Measurements from ENCODE around the gene CIRBP.
"Not testable (repeated sequence)": the region's sequence is repeated elsewhere in the genome, so short reads cannot be mapped to it uniquely, and the experiment has no call there.

CIRBP gene

DNA sequence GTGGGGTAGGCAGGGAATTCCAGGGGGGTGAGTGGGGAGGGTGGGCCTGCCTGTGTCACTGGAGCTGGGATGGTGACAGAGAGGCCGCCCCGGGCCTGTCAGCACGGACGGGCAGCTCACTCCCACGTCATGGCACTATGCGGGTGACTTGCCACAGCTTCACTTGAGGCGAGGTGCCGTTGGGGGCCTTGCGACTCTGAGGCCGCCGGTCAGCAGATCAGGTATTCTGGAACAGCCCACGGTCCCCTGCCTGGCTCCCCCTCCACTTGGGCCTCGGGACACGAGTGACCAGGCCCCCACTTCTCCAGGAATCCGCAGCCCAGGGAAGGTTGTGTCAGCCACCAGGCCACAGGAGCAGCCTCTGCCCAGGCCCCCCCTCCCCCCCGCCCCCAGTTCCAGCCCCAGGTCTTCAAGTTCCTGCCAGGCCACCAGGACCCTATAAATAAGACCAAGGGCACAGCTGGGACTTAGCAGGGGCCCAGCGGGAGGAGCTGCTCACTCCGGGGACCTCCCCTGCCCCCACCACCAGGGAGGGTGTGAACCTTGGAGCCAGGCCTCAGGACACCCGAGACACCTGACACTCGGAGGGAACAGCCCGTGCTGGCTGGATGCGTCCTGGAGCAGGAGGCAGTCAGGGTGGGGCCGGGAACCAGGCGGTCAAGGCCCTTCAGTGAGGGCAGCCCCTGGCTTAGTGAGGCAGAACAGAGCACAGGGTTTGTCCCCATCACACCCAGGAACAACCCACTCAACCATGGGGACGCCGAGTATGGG, 23.5 kb upstream of the CIRBP start:
- no peak for DNase-seq

GRCh38 chr19:1246265-1247087, 22.7 kb upstream of the CIRBP start:
- DNase-seq: not testable (repeated sequence)

DNA sequence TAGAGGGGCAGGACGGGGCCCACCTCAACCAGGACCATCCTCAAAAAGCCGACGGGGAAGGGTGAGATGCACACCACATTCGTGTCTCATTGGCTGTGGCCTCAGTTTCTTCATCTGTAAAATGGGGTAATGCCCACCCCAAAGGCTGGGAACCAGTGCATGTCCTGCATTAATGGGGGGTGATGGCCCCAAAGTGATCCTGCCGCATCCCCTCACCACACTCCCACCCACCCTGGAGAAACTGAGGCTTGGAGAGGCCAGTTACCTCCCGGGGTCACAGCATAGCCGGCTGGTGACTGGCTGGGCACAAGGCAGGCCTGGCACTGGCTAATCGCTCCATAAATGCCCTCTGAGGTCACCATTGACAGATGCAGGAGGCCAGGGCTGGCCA, 21.4 kb upstream of the CIRBP start:
- no peak for DNase-seq

DNA sequence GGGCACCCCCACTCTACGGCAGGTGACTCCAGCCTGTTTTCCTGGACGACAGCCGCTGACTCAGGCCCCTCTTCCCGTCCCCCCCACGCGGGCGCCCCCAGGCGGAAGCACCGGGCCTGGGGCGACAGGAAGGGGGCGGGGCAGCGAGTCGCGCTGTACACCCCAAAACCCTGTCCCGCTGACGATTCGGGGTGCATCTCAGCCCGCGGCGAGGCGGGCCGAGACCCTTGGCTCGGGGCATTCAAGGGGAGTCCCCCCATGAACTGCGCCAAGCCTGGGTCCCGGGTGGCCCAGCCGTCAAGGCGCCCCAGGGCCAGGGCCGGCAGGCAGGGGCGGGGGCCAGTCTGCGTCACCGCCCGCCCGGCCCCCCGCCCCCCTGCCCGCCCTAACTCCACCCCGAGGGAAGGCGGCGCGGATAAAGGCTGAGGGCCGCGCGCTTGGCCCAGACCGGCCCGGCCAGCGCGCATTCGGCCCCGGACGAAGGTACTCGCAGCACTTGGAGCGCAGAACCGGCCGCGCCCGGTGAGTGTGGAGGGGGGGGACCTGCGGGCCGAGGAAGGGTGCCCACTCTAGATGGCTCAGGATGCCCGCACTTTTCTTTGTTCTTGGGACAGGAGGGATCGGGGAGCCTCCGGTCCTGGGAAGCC, 20.9 kb upstream of the CIRBP start, which contains the start of gene MIDN:
MIDN (plus strand) TSS at position 445 of the 647 bp plus-strand sequence. CDS start 1,714 bp downstream, outside the sequence.
- DNase-seq: peak; percentile 78 to 86

- DNase-seq: peak; percentile 71 to 82
These were observed 20.3 kb upstream of the CIRBP start for GRCh38 chr19:1248786-1249297.

DNA sequence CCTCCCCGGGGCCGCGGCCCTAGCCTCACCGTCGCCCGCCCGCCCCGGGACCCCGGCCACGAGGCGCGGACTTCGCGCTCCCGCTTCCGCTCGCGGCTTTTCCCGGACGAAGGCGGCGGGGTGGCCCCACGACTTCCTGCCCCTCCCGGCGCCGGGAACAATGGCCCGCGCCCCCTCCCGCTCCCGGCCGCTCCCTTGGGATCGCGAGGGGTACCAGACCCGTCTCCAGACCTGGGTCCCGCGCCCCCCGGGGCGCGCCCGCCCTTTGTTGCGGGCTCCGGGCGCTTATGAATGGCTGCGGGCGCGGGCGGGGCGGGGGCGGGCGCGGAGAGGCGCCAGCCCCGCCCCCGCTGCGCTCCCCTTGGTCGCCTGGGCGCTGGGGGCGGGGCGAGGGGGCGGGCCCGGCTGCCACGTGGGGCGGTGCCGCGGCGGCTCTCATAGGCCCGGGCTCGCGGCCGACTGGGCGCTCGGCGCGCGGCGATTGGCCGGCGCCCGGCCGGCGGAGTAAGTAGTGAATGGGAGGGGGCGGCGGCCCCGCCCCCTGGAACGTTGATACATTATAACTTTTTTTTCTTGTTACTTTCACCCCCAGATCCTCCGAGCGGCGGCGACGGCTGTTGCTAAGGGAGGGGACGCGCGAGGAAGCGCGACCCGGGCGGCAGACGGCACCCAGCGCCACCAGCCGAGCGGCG, 19.7 kb upstream of the CIRBP start:
- DNase-seq: peak; percentile 92 to 95

DNA sequence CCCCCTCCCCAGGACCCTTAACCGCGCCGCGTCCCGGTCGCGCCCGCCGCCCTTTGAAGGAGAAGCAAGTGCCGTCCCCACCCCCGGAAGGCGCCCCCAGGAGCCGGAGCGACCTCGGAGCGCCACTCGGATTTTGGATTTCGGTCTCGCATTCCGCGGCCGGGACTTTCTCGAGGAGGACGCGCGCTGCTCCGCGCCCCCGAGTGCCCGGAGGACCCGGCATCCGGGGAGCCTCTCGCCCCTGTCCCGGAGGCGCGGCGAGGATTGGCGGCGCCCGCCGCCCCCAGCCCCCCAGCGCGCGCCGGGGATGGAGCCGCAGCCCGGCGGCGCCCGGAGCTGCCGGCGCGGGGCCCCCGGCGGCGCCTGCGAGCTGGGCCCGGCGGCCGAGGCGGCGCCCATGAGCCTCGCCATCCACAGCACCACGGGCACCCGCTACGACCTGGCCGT, 19.1 kb upstream of the CIRBP start:
- DNase-seq: no peak

GRCh38 chr19:1250437-1251260, 18.5 kb upstream of the CIRBP start:
- no peak for DNase-seq

GRCh38 chr19:1251330-1252220, 17.6 kb upstream of the CIRBP start:
- DNase-seq: peak; percentile 92 to 95

- DNase-seq: peak; percentile 90 to 94
These were observed 16.8 kb upstream of the CIRBP start for GRCh38 chr19:1252221-1252820.

DNA sequence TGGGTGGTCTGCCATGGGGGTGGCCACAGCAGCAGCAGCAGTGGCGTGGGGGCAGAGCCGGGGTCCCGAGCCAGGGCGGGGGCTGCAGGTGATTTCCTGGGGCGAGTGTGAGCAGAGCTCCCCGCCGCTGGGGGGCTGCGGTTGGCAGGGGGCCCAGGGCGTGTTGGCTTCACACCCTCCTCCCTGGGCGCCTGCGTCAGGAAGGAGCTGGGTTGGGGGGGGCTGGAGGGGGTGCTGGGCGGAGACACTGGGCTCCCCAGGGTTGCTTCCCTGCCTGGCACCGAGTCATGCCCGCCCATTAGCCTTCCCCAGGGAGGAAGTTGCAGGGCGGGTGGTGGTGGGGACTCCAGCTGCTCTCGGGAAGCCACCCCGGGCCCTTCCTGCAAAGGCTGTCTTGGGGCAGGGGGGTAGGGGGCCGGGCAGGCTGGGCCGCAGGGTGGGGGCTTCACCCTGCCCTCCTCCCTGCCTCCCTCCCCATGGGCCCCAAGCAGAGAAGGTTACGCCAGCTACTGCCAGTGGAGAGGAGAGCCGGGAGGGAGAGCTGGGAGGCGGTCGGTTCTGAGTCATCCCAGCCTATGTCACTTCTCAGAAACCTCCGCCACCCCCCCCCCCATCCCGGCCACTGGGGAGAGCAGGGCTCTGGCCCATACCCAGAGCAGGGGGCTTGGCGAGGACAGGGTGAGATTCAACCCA, 16.2 kb upstream of the CIRBP start:
- DNase-seq: peak; percentile 93 to 94

GRCh38 chr19:1253514-1254080, 15.5 kb upstream of the CIRBP start:
- no peak for DNase-seq

DNA sequence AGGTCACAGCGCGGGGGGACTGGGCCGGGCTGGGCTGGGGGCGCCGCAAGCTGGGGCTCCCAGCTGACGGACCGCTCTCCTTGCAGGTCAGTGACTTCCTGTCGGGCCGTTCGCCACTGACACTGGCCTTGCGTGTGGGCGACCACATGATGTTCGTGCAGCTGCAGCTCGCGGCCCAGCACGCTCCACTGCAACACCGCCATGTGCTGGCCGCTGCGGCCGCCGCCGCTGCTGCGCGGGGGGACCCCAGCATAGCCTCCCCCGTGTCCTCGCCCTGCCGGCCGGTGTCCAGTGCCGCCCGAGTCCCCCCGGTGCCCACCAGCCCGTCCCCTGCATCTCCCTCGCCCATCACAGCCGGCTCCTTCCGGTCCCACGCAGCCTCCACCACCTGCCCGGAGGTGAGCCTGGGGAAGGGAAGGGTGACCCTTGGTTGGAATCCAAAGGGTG, 15.0 kb upstream of the CIRBP start:
- DNase-seq: no peak

DNA sequence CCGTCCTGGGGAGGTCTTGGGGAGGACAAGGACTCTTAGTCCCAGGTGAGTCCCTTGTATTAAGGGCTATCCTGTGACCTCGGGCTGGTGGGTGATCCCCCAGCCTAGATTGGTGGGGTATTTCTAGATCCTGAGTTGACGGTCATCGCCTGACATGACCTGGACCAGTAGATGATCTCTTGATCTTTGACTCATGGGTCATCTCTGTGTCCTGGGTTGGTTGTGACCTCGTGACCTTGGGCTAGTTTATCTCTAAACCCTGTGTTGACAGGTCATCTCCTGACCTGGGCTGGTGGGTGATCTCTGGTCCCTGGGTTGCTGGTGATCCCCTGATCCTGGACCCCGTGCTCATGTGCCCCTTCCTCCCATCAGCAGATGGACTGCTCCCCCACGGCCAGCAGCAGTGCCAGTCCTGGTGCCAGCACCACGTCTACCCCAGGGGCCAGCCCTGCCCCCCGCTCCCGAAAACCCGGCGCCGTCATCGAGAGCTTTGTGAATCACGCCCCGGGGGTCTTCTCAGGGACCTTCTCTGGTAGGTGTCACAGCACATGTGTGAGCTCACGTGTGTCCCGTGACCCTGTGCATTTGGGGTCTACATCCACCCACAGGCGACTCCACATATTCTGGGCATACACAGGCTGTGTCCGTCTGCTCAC, 14.5 kb upstream of the CIRBP start:
- DNase-seq: no peak

- DNase-seq: no peak
These were observed 13.7 kb upstream of the CIRBP start for GRCh38 chr19:1255186-1256161.

GRCh38 chr19:1256646-1257474, 12.3 kb upstream of the CIRBP start:
- DNase-seq: no peak

All from inflammatory macrophage treated with lipopolysaccharide for 1 hour (primary cell).